KMS-11 (cell line): ENCODE data around the gene NPR1.

ENCODE experiments used
- H2AFZ ChIP-seq: fragments of 200-600 bp; sonication (generic); 2 replicates; pipeline ENCODE4 v1.6.1; 2016; ENCODE audit warnings: antibody characterized with exemption, mixed run types, low read depth
- H3K27ac ChIP-seq: fragments of 200-600 bp; sonication (generic); 2 replicates; pipeline ENCODE4 v1.6.1; 2016; ENCODE audit warnings: mild to moderate bottlenecking, mixed run types
- H3K27me3 ChIP-seq: fragments of 200-600 bp; sonication (generic); 2 replicates; pipeline ENCODE4 v1.6.1; 2017; ENCODE audit warnings: mild to moderate bottlenecking, low read depth, mixed run types, moderate library complexity; ENCODE audit not compliant: insufficient read depth
- H3K36me3 ChIP-seq: fragments of 200-600 bp; sonication (generic); 2 replicates; pipeline ENCODE4 v1.6.1; 2017; ENCODE audit warnings: mild to moderate bottlenecking, mixed run types; ENCODE audit not compliant: insufficient read depth
- H3K4me1 ChIP-seq: fragments of 200-600 bp; sonication (generic); 2 replicates; pipeline ENCODE4 v1.6.1; 2016; ENCODE audit warnings: mild to moderate bottlenecking, low read depth, mixed run types; ENCODE audit not compliant: poor library complexity, severe bottlenecking
- H3K4me2 ChIP-seq: fragments of 200-600 bp; sonication (generic); 2 replicates; pipeline ENCODE4 v1.7.0; 2016; ENCODE audit warnings: mild to moderate bottlenecking, mixed run types
- H3K4me3 ChIP-seq: fragments of 200-600 bp; sonication (generic); IDR thresholded peaks from 2 replicates; pipeline ENCODE4 v1.6.1; 2017; ENCODE audit warnings: low read depth, low read length, mixed read lengths; ENCODE audit not compliant: insufficient read depth
- H3K79me2 ChIP-seq: fragments of 200-600 bp; sonication (generic); 2 replicates; pipeline ENCODE4 v1.6.1; 2016; ENCODE audit warnings: low read depth, mixed run types; ENCODE audit not compliant: insufficient read depth
- H3K9ac ChIP-seq: fragments of 200-600 bp; sonication (generic); 2 replicates; pipeline ENCODE4 v1.6.1; 2016; ENCODE audit warnings: mild to moderate bottlenecking, mixed run types
- H4K20me1 ChIP-seq: fragments of 200-600 bp; sonication (generic); 2 replicates; pipeline ENCODE4 v1.6.1; 2016; ENCODE audit warnings: mild to moderate bottlenecking, mixed run types; ENCODE audit not compliant: insufficient read depth
- TF ChIP-seq, protein P1 (sequence below): fragments of 200-600 bp; sonication (generic); conservative IDR thresholded peaks from 2 replicates; pipeline ENCODE4 v1.6.1; 2017; ENCODE audit warnings: low read depth, mild to moderate bottlenecking, antibody characterized with exemption, low read length, moderate library complexity, mixed read lengths

Gene NPR1

DNA sequence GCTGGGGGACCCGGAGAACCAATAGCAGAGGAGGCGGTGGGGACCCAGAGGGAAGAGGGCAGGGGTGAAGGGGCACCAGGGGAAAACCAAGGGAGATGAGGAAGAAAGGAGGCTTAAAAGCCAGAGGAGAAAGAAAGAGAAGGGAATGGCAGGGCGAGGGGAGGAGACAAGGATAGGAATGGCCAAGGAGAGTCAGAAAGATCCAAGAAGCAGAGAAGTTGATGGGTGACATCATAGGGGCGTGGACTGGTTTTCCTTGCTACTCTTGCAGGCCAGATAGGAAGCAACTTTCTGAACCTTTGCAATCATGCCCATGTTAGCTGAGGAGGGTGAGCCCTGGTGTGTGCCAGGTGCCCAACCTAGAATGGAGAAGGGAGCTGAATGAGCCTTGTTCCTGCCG, 5.4 kb downstream of the NPR1 start:
- H2AFZ ChIP-seq, result no peak overlapping the region
- peaks cover 64% of the 10 kb centered on the region; the same call in 1 of the 2 replicates for H3K27me3 ChIP-seq
- H3K4me3 ChIP-seq, result no peak overlapping the region
- TF ChIP-seq, protein P1, sequence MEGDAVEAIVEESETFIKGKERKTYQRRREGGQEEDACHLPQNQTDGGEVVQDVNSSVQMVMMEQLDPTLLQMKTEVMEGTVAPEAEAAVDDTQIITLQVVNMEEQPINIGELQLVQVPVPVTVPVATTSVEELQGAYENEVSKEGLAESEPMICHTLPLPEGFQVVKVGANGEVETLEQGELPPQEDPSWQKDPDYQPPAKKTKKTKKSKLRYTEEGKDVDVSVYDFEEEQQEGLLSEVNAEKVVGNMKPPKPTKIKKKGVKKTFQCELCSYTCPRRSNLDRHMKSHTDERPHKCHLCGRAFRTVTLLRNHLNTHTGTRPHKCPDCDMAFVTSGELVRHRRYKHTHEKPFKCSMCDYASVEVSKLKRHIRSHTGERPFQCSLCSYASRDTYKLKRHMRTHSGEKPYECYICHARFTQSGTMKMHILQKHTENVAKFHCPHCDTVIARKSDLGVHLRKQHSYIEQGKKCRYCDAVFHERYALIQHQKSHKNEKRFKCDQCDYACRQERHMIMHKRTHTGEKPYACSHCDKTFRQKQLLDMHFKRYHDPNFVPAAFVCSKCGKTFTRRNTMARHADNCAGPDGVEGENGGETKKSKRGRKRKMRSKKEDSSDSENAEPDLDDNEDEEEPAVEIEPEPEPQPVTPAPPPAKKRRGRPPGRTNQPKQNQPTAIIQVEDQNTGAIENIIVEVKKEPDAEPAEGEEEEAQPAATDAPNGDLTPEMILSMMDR, result no peak
- H3K79me2 ChIP-seq, result no peaks in the 10 kb centered on the region
- H3K27ac ChIP-seq, result no peak overlapping the region
- no peaks in the 10 kb centered on the region for H4K20me1 ChIP-seq
- H3K9ac ChIP-seq, result no peak overlapping the region
- H3K36me3 ChIP-seq, result no peaks in the 10 kb centered on the region
- no peaks in the 10 kb centered on the region for H3K4me1 ChIP-seq
- H3K4me2 ChIP-seq, result no peak overlapping the region

DNA sequence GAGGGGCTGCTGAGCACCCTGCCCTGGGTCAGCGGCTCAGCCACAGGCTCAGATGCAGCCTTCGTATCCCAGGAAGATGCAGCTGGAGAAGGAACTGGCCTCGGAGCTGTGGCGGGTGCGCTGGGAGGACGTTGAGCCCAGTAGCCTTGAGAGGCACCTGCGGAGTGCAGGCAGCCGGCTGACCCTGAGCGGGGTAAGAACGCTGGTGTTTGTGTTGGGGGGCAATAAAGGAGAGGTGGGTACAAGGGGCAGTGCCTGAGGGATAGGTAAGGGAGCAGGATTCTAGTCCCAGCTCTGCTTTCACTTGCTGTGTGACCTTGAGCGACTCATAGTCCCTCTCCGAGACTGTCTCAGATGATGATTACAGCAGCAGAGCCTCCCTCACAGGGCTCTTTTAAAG, 6.4 kb downstream of the NPR1 start:
- TF ChIP-seq, protein P1, result no peak
- H3K27ac ChIP-seq, result no peak overlapping the region
- no peaks in the 10 kb centered on the region for H3K4me1 ChIP-seq
- H3K79me2 ChIP-seq, result no peaks in the 10 kb centered on the region
- no peaks in the 10 kb centered on the region for H3K36me3 ChIP-seq
- no peak overlapping the region for H3K4me3 ChIP-seq
- no peak overlapping the region for H2AFZ ChIP-seq
- peaks cover 54% of the 10 kb centered on the region; the same call in 1 of the 2 replicates for H3K27me3 ChIP-seq
- no peak overlapping the region for H3K9ac ChIP-seq
- no peaks in the 10 kb centered on the region for H4K20me1 ChIP-seq
- H3K4me2 ChIP-seq, result no peak overlapping the region

DNA sequence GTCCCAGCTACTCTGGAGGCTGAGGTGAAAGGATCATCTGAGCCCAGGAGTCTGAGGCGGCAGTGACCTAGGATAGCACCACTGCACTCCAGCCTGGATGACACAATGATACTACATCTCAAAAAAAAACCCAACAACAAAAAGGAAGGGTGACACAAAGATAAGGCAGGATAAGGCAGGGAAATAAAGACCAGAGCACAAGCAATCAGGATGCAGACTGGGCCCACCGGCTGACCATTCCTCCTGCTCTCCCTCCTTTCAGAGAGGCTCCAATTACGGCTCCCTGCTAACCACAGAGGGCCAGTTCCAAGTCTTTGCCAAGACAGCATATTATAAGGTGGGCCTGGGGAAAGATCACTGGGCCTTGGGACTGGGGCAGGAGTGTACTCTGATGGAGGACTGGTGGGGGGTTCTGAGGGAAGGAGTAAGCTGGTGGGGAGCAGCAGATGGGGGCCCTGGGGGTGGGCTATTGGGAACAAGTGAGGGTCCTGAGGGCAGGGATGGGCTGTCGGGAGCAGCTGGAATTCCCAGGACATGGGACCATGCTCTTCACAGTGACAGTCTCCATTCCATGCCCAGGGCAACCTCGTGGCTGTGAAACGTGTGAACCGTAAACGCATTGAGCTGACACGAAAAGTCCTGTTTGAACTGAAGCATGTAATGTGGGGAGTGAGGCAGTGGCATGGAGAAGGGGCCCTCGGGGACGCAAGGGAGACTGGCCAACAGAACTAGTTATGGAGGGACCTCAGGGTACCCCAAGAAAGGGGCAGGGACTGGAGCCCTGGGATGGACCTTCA, 7.3 kb downstream of the NPR1 start:
- Histone ChIP-seq H3K4me2 (no peak overlapping the region), H3K27me3 (peaks cover 45% of the 10 kb centered on the region; the same call in 1 of the 2 replicates), H3K9ac (no peak overlapping the region), H3K4me1 (no peaks in the 10 kb centered on the region), H4K20me1 (no peaks in the 10 kb centered on the region), H2AFZ (no peak overlapping the region), H3K79me2 (no peaks in the 10 kb centered on the region), H3K36me3 (no peaks in the 10 kb centered on the region), H3K4me3 (no peak overlapping the region), H3K27ac (no peak overlapping the region)
- TF ChIP-seq, protein P1, result no peak

DNA sequence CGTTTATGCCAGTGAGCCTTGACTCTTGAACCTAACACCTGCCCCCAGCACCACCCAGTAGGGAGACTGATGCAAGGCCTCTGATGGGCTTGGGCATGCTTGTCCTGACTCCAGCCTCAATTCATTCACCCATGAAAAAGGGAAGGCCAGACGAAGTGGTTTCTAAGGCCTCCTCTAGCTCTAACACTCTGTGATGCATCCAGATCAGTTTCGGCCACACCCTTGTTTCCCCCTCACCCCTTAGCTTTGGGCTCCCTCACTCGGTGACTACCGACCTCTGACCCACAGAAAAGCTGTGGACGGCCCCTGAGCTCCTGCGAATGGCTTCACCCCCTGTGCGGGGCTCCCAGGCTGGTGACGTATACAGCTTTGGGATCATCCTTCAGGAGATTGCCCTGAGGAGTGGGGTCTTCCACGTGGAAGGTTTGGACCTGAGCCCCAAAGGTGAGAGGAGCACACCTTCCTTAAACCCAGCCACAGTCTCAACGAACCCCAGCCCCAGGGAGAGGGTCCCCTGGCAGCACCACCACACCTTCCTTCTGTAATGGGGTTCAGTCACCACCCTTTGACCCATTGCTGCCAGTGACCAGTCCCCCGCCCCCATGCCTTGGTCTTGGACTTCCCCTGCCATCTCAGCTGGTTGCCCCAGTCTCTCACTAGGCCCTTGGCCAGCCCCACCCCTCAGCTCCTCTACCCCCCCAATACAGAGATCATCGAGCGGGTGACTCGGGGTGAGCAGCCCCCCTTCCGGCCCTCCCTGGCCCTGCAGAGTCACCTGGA, 9.0 kb downstream of the NPR1 start:
- no peaks in the 10 kb centered on the region for H3K79me2 ChIP-seq
- TF ChIP-seq, protein P1, result no peak
- H2AFZ ChIP-seq, result no peak overlapping the region
- no peak overlapping the region for H3K9ac ChIP-seq
- H3K36me3 ChIP-seq, result no peaks in the 10 kb centered on the region
- no peak overlapping the region for H3K4me2 ChIP-seq
- H3K27ac ChIP-seq, result no peak overlapping the region
- H3K4me1 ChIP-seq, result no peaks in the 10 kb centered on the region
- H3K27me3 ChIP-seq, result peaks cover 28% of the 10 kb centered on the region; the same call in 1 of the 2 replicates
- no peak overlapping the region for H3K4me3 ChIP-seq
- no peaks in the 10 kb centered on the region for H4K20me1 ChIP-seq
